Endothelial cell of umbilical vein (primary cell): ENCODE results near the gene CD58.

Experiments used
- CTCF ChIP-seq, 2 donors: IDR thresholded peaks; 1 replicate in 1 of 2; 2 replicates in 1 of 2; pipeline ENCODE4 v1.5.1; 2011; ENCODE audit warnings: low read length in 2 of 2, mild to moderate bottlenecking in 2 of 2, moderate library complexity in 2 of 2, control low read depth in 1 of 2, inconsistent platforms in 1 of 2, low read depth in 1 of 2; ENCODE audit not compliant: insufficient read depth in 1 of 2; ENCODE audit errors: extremely low read depth in 1 of 2
- EZH2 ChIP-seq: IDR thresholded peaks from 2 replicates; pipeline ENCODE4 v1.6.1; 2012; ENCODE audit warnings: borderline replicate concordance, low read depth, mild to moderate bottlenecking, moderate library complexity, low read length, inconsistent platforms; ENCODE audit not compliant: severe bottlenecking
- GATA2 ChIP-seq: IDR thresholded peaks from 2 replicates; pipeline ENCODE4 v1.7.0; 2011; ENCODE audit warnings: low read depth, mild to moderate bottlenecking, moderate library complexity, mixed read lengths, low read length; ENCODE audit not compliant: insufficient read length, insufficient read depth
- POLR2A ChIP-seq: IDR thresholded peaks from 2 replicates; pipeline ENCODE4 v1.6.1; 2012; ENCODE audit warnings: low read depth, mild to moderate bottlenecking, control low read depth, low read length
- POLR2AphosphoS5 ChIP-seq: IDR thresholded peaks from 2 replicates; pipeline ENCODE4 v1.6.1; 2012; ENCODE audit warnings: low read depth, mild to moderate bottlenecking, control low read depth, low read length, moderate library complexity; ENCODE audit not compliant: insufficient read depth

GRCh38 chr1:116529681-116530080 is 41.1 kb downstream of the CD58 start:
- TF ChIP-seq CTCF (IDR thresholded peaks at IDR 0.05; ENCODE audit: extremely low read depth in 1 of 2, insufficient read depth in 1 of 2, low read depth in 1 of 2, low read length in 2 of 2) (no peak), POLR2A (no peak), GATA2 (no peak), EZH2 (no peak), POLR2AphosphoS5 (no peak)
